Right lobe of liver (tissue), 4 donors: ENCODE results near the gene SLC5A7.

Source experiments
- CTCF ChIP-seq, 4 donors: fragments of 200-600 bp in 3 of 4; fragments of 450-650 bp in 1 of 4; IDR thresholded peaks; one replicate each; pipeline versions ENCODE4 v1.5.1 to v1.8.0; 2016 to 2022; ENCODE audit warnings: antibody characterized with exemption in 4 of 4, mild to moderate bottlenecking in 2 of 4
- POLR2A ChIP-seq: fragments of 450-650 bp; IDR thresholded peaks from one replicate; pipeline ENCODE4 v1.6.1; 2017; ENCODE audit warnings: antibody characterized with exemption, mild to moderate bottlenecking
- donor health status: DM: no; HTN: no; CAD: no.
- donor health status: DM: no; HTN: no; CAD: no.
- donor health status: DM: no; HTN: yes; CAD: no.

- TF ChIP-seq CTCF (IDR thresholded peaks at IDR 0.05) (no peak), POLR2A (no peak)
Measured at GRCh38 chr2:107990718-107991117, 4.4 kb downstream of the SLC5A7 start.
